ENCODE results near the gene COX6B2.
A peak's percentile ranks its signal among the peaks of the same experiment; 100 is the strongest.

The COX6B2 gene

DNA sequence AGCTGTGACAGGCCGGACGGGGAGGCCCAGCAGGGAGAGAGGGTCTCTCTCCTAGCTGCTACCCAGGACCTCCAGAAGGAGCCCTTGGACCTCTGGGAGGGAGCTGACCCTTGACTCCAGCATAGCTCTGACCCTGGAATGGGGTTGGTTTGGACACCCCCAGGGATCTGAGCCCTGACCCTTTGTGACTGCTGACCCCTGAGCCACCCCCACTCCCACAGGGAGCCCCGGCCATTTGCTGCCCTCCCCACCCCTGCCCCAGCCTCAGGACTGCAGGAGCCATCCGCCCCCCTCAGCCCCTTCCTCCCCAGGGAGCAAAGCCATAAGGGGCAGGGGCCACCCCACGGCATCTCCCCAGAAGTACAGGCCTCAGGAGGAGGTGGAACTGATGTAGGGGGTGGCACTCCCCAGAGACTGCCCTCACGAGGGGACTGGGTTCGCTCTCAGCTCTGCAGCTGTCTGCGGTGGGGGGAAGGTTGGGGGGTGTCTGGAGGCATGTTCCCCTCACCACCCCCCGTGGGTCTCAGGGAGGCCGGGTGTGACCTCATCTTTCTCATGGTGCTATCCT, 7.0 kb downstream of the COX6B2 start:
- H3K27me3 ChIP-seq (ENCODE audit: insufficient read depth, insufficient read length): peaks cover 14% of the 10 kb centered on the region
- H3K4me1 ChIP-seq (ENCODE audit: insufficient read depth, insufficient read length): peaks cover 32% of the 10 kb centered on the region
- H3K4me3 ChIP-seq (ENCODE audit: insufficient read length, low read depth): no peak overlapping the region
- peaks cover 30% of the 10 kb centered on the region for H3K36me3 ChIP-seq (ENCODE audit: insufficient read depth, insufficient read length, low read length)
- TF ChIP-seq SUZ12 (IDR thresholded peaks at IDR 0.05; ENCODE audit: extremely low read depth, insufficient read depth, insufficient read length): no peak
- no peak for TF ChIP-seq ZNF274 (IDR thresholded peaks at IDR 0.05; ENCODE audit: low read depth, low read length)
- no peak for TF ChIP-seq YY1 (IDR thresholded peaks at IDR 0.05; ENCODE audit: insufficient read depth, insufficient read length)
- no peaks in the 10 kb centered on the region for H3K9me3 ChIP-seq (ENCODE audit: insufficient read depth, low read length)
- DNase-seq (ENCODE audit: low read depth, low spot score): no peak
- H3K9ac ChIP-seq (ENCODE audit: insufficient read length, low read depth): peak overlapping the region; percentile 67

- DNase-seq (ENCODE audit: low read depth, low spot score): no peak
- Histone ChIP-seq H3K27me3 (ENCODE audit: insufficient read depth, insufficient read length) (peaks cover 8% of the 10 kb centered on the region), H3K9me3 (ENCODE audit: insufficient read depth, low read length) (no peaks in the 10 kb centered on the region), H3K4me3 (ENCODE audit: insufficient read length, low read depth) (no peak overlapping the region), H3K4me1 (ENCODE audit: insufficient read depth, insufficient read length) (peaks cover 36% of the 10 kb centered on the region), H3K9ac (ENCODE audit: insufficient read length, low read depth) (no peak overlapping the region), H3K36me3 (ENCODE audit: insufficient read depth, insufficient read length, low read length) (peaks cover 37% of the 10 kb centered on the region)
- TF ChIP-seq ZNF274 (IDR thresholded peaks at IDR 0.05; ENCODE audit: low read depth, low read length) (no peak), SUZ12 (IDR thresholded peaks at IDR 0.05; ENCODE audit: extremely low read depth, insufficient read depth, insufficient read length) (no peak), YY1 (IDR thresholded peaks at IDR 0.05; ENCODE audit: insufficient read depth, insufficient read length) (no peak)
These were observed 7.6 kb downstream of the COX6B2 start for GRCh38 chr19:55346725-55347441.

DNA sequence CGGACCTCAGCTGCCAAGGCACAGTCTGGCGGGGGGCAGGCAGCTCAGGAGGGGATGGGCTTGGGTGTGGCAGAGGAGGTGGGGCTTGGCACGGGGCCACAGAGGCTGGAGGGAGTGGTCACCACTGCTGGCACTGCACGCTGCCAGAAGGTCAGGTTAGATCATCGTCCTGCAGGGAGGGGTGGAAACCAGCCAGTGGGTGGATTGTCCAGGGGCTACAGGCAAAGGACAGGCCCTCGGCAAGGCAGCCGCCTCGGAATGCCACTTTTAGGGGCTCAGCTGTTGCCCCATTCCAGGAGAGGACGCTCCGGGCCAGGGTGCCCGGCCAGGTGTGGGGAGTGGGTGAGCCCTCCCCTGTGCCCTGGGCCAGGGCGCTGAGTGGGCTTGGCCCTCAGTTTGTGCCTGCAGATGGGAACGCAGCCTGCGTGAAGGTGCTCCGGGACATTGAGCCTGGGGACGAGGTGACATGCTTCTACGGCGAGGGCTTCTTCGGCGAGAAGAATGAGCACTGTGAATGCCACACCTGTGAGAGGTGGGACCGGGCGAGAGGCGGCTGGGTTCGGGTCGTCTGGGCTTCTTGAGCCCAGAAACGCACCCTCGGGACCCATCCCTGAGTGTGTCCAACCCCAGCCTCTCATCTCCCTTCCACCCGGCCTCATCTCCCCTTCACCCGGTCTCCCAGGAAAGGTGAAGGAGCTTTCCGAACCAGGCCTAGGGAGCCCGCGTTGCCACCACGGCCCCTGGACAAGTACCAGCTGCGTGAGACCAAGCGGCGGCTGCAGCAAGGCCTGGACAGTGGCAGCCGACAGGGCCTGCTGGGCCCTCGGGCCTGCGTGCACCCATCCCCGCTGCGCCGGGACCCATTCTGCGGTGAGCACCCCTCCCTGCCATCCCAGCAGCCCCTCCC, 8.4 kb downstream of the COX6B2 start:
- TF ChIP-seq SUZ12 (IDR thresholded peaks at IDR 0.05; ENCODE audit: extremely low read depth, insufficient read depth, insufficient read length) (no peak), ZNF274 (IDR thresholded peaks at IDR 0.05; ENCODE audit: low read depth, low read length) (no peak), YY1 (IDR thresholded peaks at IDR 0.05; ENCODE audit: insufficient read depth, insufficient read length) (no peak)
- Histone ChIP-seq H3K27me3 (ENCODE audit: insufficient read depth, insufficient read length) (peaks cover under 1% of the 10 kb centered on the region), H3K9me3 (ENCODE audit: insufficient read depth, low read length) (no peaks in the 10 kb centered on the region), H3K36me3 (ENCODE audit: insufficient read depth, insufficient read length, low read length) (peaks cover 39% of the 10 kb centered on the region), H3K4me1 (ENCODE audit: insufficient read depth, insufficient read length) (peaks cover 41% of the 10 kb centered on the region), H3K4me3 (ENCODE audit: insufficient read length, low read depth) (no peak overlapping the region), H3K9ac (ENCODE audit: insufficient read length, low read depth) (peak overlapping the region; percentile 50)
- no peak for DNase-seq (ENCODE audit: low read depth, low spot score)

- H3K9me3 ChIP-seq (ENCODE audit: insufficient read depth, low read length): no peaks in the 10 kb centered on the region
- H3K36me3 ChIP-seq (ENCODE audit: insufficient read depth, insufficient read length, low read length): peaks cover 39% of the 10 kb centered on the region
- TF ChIP-seq YY1 (IDR thresholded peaks at IDR 0.05; ENCODE audit: insufficient read depth, insufficient read length): no peak
- TF ChIP-seq SUZ12 (IDR thresholded peaks at IDR 0.05; ENCODE audit: extremely low read depth, insufficient read depth, insufficient read length): no peak
- no peak for DNase-seq (ENCODE audit: low read depth, low spot score)
- peak overlapping the region; percentile 50 for H3K9ac ChIP-seq (ENCODE audit: insufficient read length, low read depth)
- no peak overlapping the region for H3K4me3 ChIP-seq (ENCODE audit: insufficient read length, low read depth)
- H3K27me3 ChIP-seq (ENCODE audit: insufficient read depth, insufficient read length): no peaks in the 10 kb centered on the region
- H3K4me1 ChIP-seq (ENCODE audit: insufficient read depth, insufficient read length): peaks cover 36% of the 10 kb centered on the region
These were observed 9.3 kb downstream of the COX6B2 start for GRCh38 chr19:55345101-55345817.

DNA sequence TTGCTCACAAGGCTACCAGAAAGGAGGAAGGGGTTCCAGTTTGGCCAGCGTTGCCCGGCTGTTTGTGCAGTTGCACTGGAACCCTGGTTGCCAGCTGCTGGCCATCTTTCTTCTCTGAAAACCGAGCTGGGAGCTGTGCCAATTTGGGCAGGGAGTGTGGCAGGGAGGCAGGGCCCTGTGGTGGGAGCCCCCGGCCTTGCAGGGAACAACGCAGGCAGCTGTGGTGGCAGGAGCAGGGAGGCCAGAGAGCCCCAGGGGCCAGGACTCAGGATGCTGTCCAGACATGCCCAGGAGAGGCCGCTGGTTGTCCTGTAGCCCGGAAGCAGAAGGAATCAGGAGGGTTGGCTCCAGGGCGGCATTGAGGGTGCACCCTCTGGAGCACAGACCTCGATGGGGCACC, 10.1 kb downstream of the COX6B2 start:
- H3K4me3 ChIP-seq (ENCODE audit: insufficient read length, low read depth): no peak overlapping the region
- DNase-seq (ENCODE audit: low read depth, low spot score): no peak
- peaks cover 33% of the 10 kb centered on the region for H3K4me1 ChIP-seq (ENCODE audit: insufficient read depth, insufficient read length)
- H3K36me3 ChIP-seq (ENCODE audit: insufficient read depth, insufficient read length, low read length): peaks cover 36% of the 10 kb centered on the region
- no peaks in the 10 kb centered on the region for H3K27me3 ChIP-seq (ENCODE audit: insufficient read depth, insufficient read length)
- no peaks in the 10 kb centered on the region for H3K9me3 ChIP-seq (ENCODE audit: insufficient read depth, low read length)
- no peak overlapping the region for H3K9ac ChIP-seq (ENCODE audit: insufficient read length, low read depth)
- TF ChIP-seq ZNF274 (IDR thresholded peaks at IDR 0.05; ENCODE audit: low read depth, low read length): no peak
- no peak for TF ChIP-seq YY1 (IDR thresholded peaks at IDR 0.05; ENCODE audit: insufficient read depth, insufficient read length)
- no peak for TF ChIP-seq SUZ12 (IDR thresholded peaks at IDR 0.05; ENCODE audit: extremely low read depth, insufficient read depth, insufficient read length)

GRCh38 chr19:55341595-55342531, 12.7 kb downstream of the COX6B2 start:
- no peak for TF ChIP-seq ZNF274 (IDR thresholded peaks at IDR 0.05; ENCODE audit: low read depth, low read length)
- TF ChIP-seq SUZ12 (IDR thresholded peaks at IDR 0.05; ENCODE audit: extremely low read depth, insufficient read depth, insufficient read length): no peak
- no peak for TF ChIP-seq YY1 (IDR thresholded peaks at IDR 0.05; ENCODE audit: insufficient read depth, insufficient read length)
- Histone ChIP-seq H3K27me3 (ENCODE audit: insufficient read depth, insufficient read length) (no peaks in the 10 kb centered on the region), H3K9me3 (ENCODE audit: insufficient read depth, low read length) (no peaks in the 10 kb centered on the region), H3K4me3 (ENCODE audit: insufficient read length, low read depth) (peak overlapping the region; percentile 34), H3K36me3 (ENCODE audit: insufficient read depth, insufficient read length, low read length) (peaks cover 33% of the 10 kb centered on the region), H3K4me1 (ENCODE audit: insufficient read depth, insufficient read length) (peaks cover 24% of the 10 kb centered on the region), H3K9ac (ENCODE audit: insufficient read length, low read depth) (peak overlapping the region; percentile 79)
- no peak for DNase-seq (ENCODE audit: low read depth, low spot score)

Data from NT2/D1 (cell line).